A673 (cell line): ENCODE results near the gene PKIB. TPM values are rescaled to one million over a fixed set of nuclear protein-coding genes. Genes with fewer than 3 reads are reported as not detected.

ENCODE experiments used
- BruUV-seq: library from RNA; stranded (reverse); fragments of 400-500 nt; replicated peaks from 2 replicates; lab custom pipeline; 2021; lab: Mats Ljungman, UMichigan
- CTCF ChIA-PET: fragments of 300-600 bp; sonication (Branson Sonifier 250); formaldehyde crosslinking; loops from one replicate; lab custom pipeline; 2022; ENCODE audit warnings: antibody characterized with exemption; lab: Charles Lee
- POLR2A ChIA-PET: fragments of 300-600 bp; sonication (Branson Sonifier 250); formaldehyde crosslinking; loops from one replicate; lab custom pipeline; 2022; ENCODE audit warnings: antibody characterized with exemption; ENCODE audit not compliant: low non-redundant PET; lab: Charles Lee
- DNase-seq: peaks from one replicate; pipeline ENCODE4 v3.0.0-alpha.2; 2015; ENCODE audit warnings: low spot score
- H3K27ac ChIP-seq: fragments of 200-600 bp; sonication (generic); 2 replicates; pipeline ENCODE4 v1.5.1; 2016; ENCODE audit warnings: mixed run types, low read depth, mild to moderate bottlenecking, mixed read lengths, antibody characterized with exemption, low read length; ENCODE audit not compliant: poor library complexity, severe bottlenecking
- H3K27me3 ChIP-seq: fragments of 200-600 bp; sonication (generic); replicated peaks from 2 replicates; pipeline ENCODE4 v1.6.1; 2017; ENCODE audit warnings: mixed run types, low read depth, mild to moderate bottlenecking, mixed read lengths, antibody characterized with exemption, low read length; ENCODE audit not compliant: insufficient read depth, poor library complexity
- H3K36me3 ChIP-seq: fragments of 200-600 bp; sonication (generic); 2 replicates; pipeline ENCODE4 v1.6.1; 2016; ENCODE audit warnings: mixed run types, mild to moderate bottlenecking, mixed read lengths, antibody characterized with exemption, low read length; ENCODE audit not compliant: insufficient read depth, poor library complexity, severe bottlenecking
- H3K4me1 ChIP-seq: fragments of 200-600 bp; sonication (generic); 2 replicates; pipeline ENCODE4 v1.6.1; 2017; ENCODE audit warnings: mixed run types, mild to moderate bottlenecking, mixed read lengths, antibody characterized with exemption, low read length; ENCODE audit not compliant: insufficient read depth, poor library complexity, severe bottlenecking
- H3K4me3 ChIP-seq: fragments of 200-600 bp; sonication (generic); 2 replicates; pipeline ENCODE4 v1.5.1; 2016; ENCODE audit warnings: low read depth, mixed run types, mild to moderate bottlenecking, mixed read lengths, low read length; ENCODE audit not compliant: poor library complexity, severe bottlenecking
- H3K9me3 ChIP-seq: fragments of 200-600 bp; sonication (generic); 2 replicates; pipeline ENCODE4 v1.6.1; 2016; ENCODE audit warnings: mixed run types, low read depth, mild to moderate bottlenecking, mixed read lengths, antibody characterized with exemption, low read length; ENCODE audit not compliant: poor library complexity, severe bottlenecking
- CTCF ChIP-seq: fragments of 300-800, 200-600 bp; sonication (generic); conservative IDR thresholded peaks from 2 replicates; pipeline ENCODE4 v1.5.1; 2017; ENCODE audit warnings: low read depth, mild to moderate bottlenecking, antibody characterized with exemption, low read length, moderate library complexity, mixed read lengths
- EZH2 ChIP-seq: fragments of 200-600 bp; sonication (generic); IDR thresholded peaks from 2 replicates; pipeline ENCODE4 v1.6.1; 2017; ENCODE audit warnings: borderline replicate concordance, low read depth, mild to moderate bottlenecking, mixed read lengths, antibody characterized with exemption, low read length; ENCODE audit not compliant: poor library complexity, severe bottlenecking
- intact Hi-C: fragments of 100-400 bp; cut with micrococcal nuclease; formaldehyde crosslinking; loops from one replicate; pipeline ENCODE4 v1.10.0; 2022; ENCODE audit not compliant: unreplicated experiment
- total RNA-seq: library from RNA; stranded (reverse); gene quantifications from 2 replicates; pipeline ENCODE4 v1.2.3, GENCODE V29; 2021

Gene PKIB
- total RNA-seq, 1 experiment from 2014 or later: 11.5 TPM

- no peaks in the 10 kb centered on the region for H3K36me3 ChIP-seq
- no peak overlapping the region for H3K4me3 ChIP-seq
- no TSS peak for BruUV-seq
- TF ChIP-seq EZH2: no peak
- no peak for TF ChIP-seq CTCF
- no peaks in the 10 kb centered on the region for H3K9me3 ChIP-seq
- ChIA-PET POLR2A (no interaction called here), CTCF (no interaction called here)
- no peaks in the 10 kb centered on the region for H3K27me3 ChIP-seq
- DNase-seq: no peak
- no peak overlapping the region for H3K27ac ChIP-seq
- intact Hi-C loops: no loop called here
- H3K4me1 ChIP-seq: no peaks in the 10 kb centered on the region
Observed at GRCh38 chr6:122622479-122622878, 12.3 kb downstream of the PKIB start.

GRCh38 chr6:122623279-122623678, 13.1 kb downstream of the PKIB start:
- no TSS peak for BruUV-seq
- intact Hi-C loops: no loop called here
- no peak for DNase-seq
- TF ChIP-seq CTCF (no peak), EZH2 (no peak)
- Histone ChIP-seq H3K4me1 (no peaks in the 10 kb centered on the region), H3K9me3 (no peaks in the 10 kb centered on the region), H3K27me3 (no peaks in the 10 kb centered on the region), H3K36me3 (no peaks in the 10 kb centered on the region), H3K4me3 (no peak overlapping the region), H3K27ac (no peak overlapping the region)
- ChIA-PET CTCF (no interaction called here), POLR2A (no interaction called here)

- TF ChIP-seq EZH2 (no peak), CTCF (no peak)
- CTCF ChIA-PET: no interaction called here
- BruUV-seq: no TSS peak
- Histone ChIP-seq H3K36me3 (no peaks in the 10 kb centered on the region), H3K27ac (no peak overlapping the region), H3K4me3 (no peak overlapping the region), H3K9me3 (no peaks in the 10 kb centered on the region), H3K27me3 (no peaks in the 10 kb centered on the region), H3K4me1 (no peaks in the 10 kb centered on the region)
- DNase-seq: no peak
- POLR2A ChIA-PET: no interaction called here
- intact Hi-C loops: no loop called here
Observed at GRCh38 chr6:122624853-122625252, 14.6 kb downstream of the PKIB start.
